NCI-H748 (cell line): ENCODE data around the gene ADAMTSL3.

Experiments used
- DNase-seq: peaks from one replicate; lab custom pipeline; 2025; ENCODE audit not compliant: unreplicated experiment; lab: John Stamatoyannopoulos, UW

The ADAMTSL3 gene

GRCh38 chr15:83813682-83814081, 159.8 kb downstream of the ADAMTSL3 start:
- DNase-seq, result no peak

GRCh38 chr15:83815506-83815905, 161.6 kb downstream of the ADAMTSL3 start:
- DNase-seq, result no peak

GRCh38 chr15:83816124-83816883, 162.4 kb downstream of the ADAMTSL3 start:
- DNase-seq, result no peak

- no peak for DNase-seq
Observed at GRCh38 chr15:83818591-83818990, 164.7 kb downstream of the ADAMTSL3 start.

GRCh38 chr15:83830381-83830780, 176.5 kb downstream of the ADAMTSL3 start:
- DNase-seq, result no peak

GRCh38 chr15:83833569-83833968, 179.6 kb downstream of the ADAMTSL3 start:
- no peak for DNase-seq

- DNase-seq, result no peak
Observed at GRCh38 chr15:83835479-83835878, 181.6 kb downstream of the ADAMTSL3 start.

GRCh38 chr15:83837945-83838571, 184.1 kb downstream of the ADAMTSL3 start:
- peak; percentile 12 for DNase-seq

- DNase-seq, result no peak
Observed at GRCh38 chr15:83838763-83839162, 184.8 kb downstream of the ADAMTSL3 start.

- DNase-seq, result no peak
Observed at GRCh38 chr15:83842281-83842680, 188.4 kb downstream of the ADAMTSL3 start.

- no peak for DNase-seq
Observed at GRCh38 chr15:83843471-83843871, 189.5 kb downstream of the ADAMTSL3 start.

GRCh38 chr15:83844742-83845141, 190.8 kb downstream of the ADAMTSL3 start:
- no peak for DNase-seq

GRCh38 chr15:83845230-83845629, 191.3 kb downstream of the ADAMTSL3 start:
- DNase-seq, result no peak

GRCh38 chr15:83846847-83847246, 192.9 kb downstream of the ADAMTSL3 start:
- DNase-seq, result no peak

GRCh38 chr15:83848315-83849050, 194.6 kb downstream of the ADAMTSL3 start:
- no peak for DNase-seq

GRCh38 chr15:83850015-83850414, 196.1 kb downstream of the ADAMTSL3 start:
- DNase-seq, result no peak

- DNase-seq, result no peak
Observed at GRCh38 chr15:83850501-83851245, 196.8 kb downstream of the ADAMTSL3 start.

- no peak for DNase-seq
Observed at GRCh38 chr15:83853232-83853631, 199.3 kb downstream of the ADAMTSL3 start.

GRCh38 chr15:83854321-83854720, 200.4 kb downstream of the ADAMTSL3 start:
- DNase-seq, result peak; percentile 5

GRCh38 chr15:83854950-83855707, 201.2 kb downstream of the ADAMTSL3 start:
- peak; percentile 19 for DNase-seq
